DOHH2 (cell line): ENCODE data around the gene MICAL2.

Experiments
- H3F3A ChIP-seq: fragments of 200-600 bp; sonication (generic), shearing (Covaris generic); 2 replicates; pipeline ENCODE4 v1.6.0; 2016; ENCODE audit warnings: antibody characterized with exemption, mild to moderate bottlenecking; ENCODE audit not compliant: control insufficient read depth, insufficient read depth
- H3K27ac ChIP-seq: fragments of 200-600 bp; sonication (generic); 2 replicates; pipeline ENCODE4 v1.5.1; 2014; ENCODE audit warnings: low read depth, mild to moderate bottlenecking, low read length, moderate library complexity
- H3K27me3 ChIP-seq: fragments of 200-600 bp; sonication (generic); 2 replicates; pipeline ENCODE4 v1.6.1; 2014; ENCODE audit warnings: mild to moderate bottlenecking, low read length, mixed read lengths; ENCODE audit not compliant: control insufficient read depth
- H3K36me3 ChIP-seq: fragments of 200-600 bp; sonication (generic); 2 replicates; pipeline ENCODE4 v1.6.1; 2014; ENCODE audit warnings: mild to moderate bottlenecking, low read length, moderate library complexity, mixed read lengths; ENCODE audit not compliant: control insufficient read depth
- H3K4me1 ChIP-seq: fragments of 200-600 bp; sonication (generic); 2 replicates; pipeline ENCODE4 v1.6.1; 2014; ENCODE audit warnings: mild to moderate bottlenecking, low read length, mixed read lengths; ENCODE audit not compliant: control insufficient read depth
- H3K4me2 ChIP-seq: fragments of 200-600 bp; sonication (generic); 2 replicates; pipeline ENCODE4 v1.6.0; 2014; ENCODE audit warnings: mild to moderate bottlenecking, low read length, moderate library complexity
- H3K4me3 ChIP-seq: fragments of 200-600 bp; sonication (generic); 2 replicates; pipeline ENCODE4 v1.5.1; 2014; ENCODE audit warnings: mild to moderate bottlenecking, low read length, mixed read lengths
- H3K79me2 ChIP-seq: fragments of 200-600 bp; sonication (generic); 2 replicates; pipeline ENCODE4 v1.6.1; 2014; ENCODE audit warnings: mild to moderate bottlenecking, low read length, mixed read lengths; ENCODE audit not compliant: control insufficient read depth
- H3K9me2 ChIP-seq: fragments of 200-600 bp; sonication (generic); replicated peaks from 2 replicates; pipeline ENCODE4 v1.6.1; 2014; ENCODE audit warnings: mild to moderate bottlenecking, low read length, mixed read lengths; ENCODE audit not compliant: control insufficient read depth
- H3K9me3 ChIP-seq: fragments of 200-600 bp; sonication (generic); 2 replicates; pipeline ENCODE4 v1.6.1; 2014; ENCODE audit warnings: antibody characterized with exemption, low read length, mixed read lengths; ENCODE audit not compliant: control insufficient read depth, insufficient read depth
- H4K20me1 ChIP-seq: fragments of 200-600 bp; sonication (generic); 2 replicates; pipeline ENCODE4 v1.6.0; 2014; ENCODE audit warnings: low read depth, mild to moderate bottlenecking, antibody characterized with exemption, low read length, moderate library complexity; ENCODE audit not compliant: control insufficient read depth, insufficient read depth
- EZH2phosphoT487 ChIP-seq: fragments of 200-600 bp; sonication (generic); IDR thresholded peaks from 2 replicates; pipeline ENCODE4 v1.6.1; 2017; ENCODE audit warnings: borderline replicate concordance, mild to moderate bottlenecking, antibody characterized with exemption, low read length, moderate library complexity, mixed read lengths
- TF ChIP-seq, protein P1 (sequence below): fragments of 200-600 bp; sonication (generic); IDR thresholded peaks from one replicate; pipeline ENCODE4 v1.5.1; 2014; ENCODE audit warnings: antibody characterized with exemption, mild to moderate bottlenecking, low read depth, low read length; ENCODE audit not compliant: poor library complexity, severe bottlenecking

MICAL2 gene

DNA sequence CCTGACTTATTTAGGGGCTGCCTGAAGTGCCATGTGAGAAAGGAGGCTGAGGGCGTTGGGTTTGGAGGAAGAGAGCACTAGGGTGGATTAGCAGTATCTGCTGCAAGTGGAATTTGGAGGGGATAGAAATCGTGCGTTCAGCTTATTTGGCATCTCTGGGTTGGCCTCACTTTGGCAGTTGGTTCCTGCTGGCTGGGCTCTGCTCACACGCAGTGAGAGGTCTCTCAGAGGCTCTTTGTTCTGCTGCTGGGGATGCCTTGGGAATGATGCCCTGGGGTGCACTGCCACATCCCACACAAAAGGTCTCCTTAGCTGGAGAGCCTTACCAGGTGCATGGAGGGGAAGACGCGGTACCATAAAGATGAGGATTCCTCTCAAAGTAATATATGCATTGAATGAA, 17.7 kb upstream of the MICAL2 start:
- H3K9me2 ChIP-seq = no peaks in the 10 kb centered on the region
- H4K20me1 ChIP-seq = no peaks in the 10 kb centered on the region
- H3K9me3 ChIP-seq = no peaks in the 10 kb centered on the region
- no peak overlapping the region for H3K4me2 ChIP-seq
- no peaks in the 10 kb centered on the region for H3K27me3 ChIP-seq
- H3K4me3 ChIP-seq = no peak overlapping the region
- H3K36me3 ChIP-seq = no peaks in the 10 kb centered on the region
- no peak for TF ChIP-seq EZH2phosphoT487
- TF ChIP-seq, protein P1, sequence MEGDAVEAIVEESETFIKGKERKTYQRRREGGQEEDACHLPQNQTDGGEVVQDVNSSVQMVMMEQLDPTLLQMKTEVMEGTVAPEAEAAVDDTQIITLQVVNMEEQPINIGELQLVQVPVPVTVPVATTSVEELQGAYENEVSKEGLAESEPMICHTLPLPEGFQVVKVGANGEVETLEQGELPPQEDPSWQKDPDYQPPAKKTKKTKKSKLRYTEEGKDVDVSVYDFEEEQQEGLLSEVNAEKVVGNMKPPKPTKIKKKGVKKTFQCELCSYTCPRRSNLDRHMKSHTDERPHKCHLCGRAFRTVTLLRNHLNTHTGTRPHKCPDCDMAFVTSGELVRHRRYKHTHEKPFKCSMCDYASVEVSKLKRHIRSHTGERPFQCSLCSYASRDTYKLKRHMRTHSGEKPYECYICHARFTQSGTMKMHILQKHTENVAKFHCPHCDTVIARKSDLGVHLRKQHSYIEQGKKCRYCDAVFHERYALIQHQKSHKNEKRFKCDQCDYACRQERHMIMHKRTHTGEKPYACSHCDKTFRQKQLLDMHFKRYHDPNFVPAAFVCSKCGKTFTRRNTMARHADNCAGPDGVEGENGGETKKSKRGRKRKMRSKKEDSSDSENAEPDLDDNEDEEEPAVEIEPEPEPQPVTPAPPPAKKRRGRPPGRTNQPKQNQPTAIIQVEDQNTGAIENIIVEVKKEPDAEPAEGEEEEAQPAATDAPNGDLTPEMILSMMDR = no peak
- no peaks in the 10 kb centered on the region for H3F3A ChIP-seq
- peaks cover 4% of the 10 kb centered on the region; the same call in 1 of the 2 replicates for H3K4me1 ChIP-seq
- no peaks in the 10 kb centered on the region for H3K79me2 ChIP-seq
- no peak overlapping the region for H3K27ac ChIP-seq

DNA sequence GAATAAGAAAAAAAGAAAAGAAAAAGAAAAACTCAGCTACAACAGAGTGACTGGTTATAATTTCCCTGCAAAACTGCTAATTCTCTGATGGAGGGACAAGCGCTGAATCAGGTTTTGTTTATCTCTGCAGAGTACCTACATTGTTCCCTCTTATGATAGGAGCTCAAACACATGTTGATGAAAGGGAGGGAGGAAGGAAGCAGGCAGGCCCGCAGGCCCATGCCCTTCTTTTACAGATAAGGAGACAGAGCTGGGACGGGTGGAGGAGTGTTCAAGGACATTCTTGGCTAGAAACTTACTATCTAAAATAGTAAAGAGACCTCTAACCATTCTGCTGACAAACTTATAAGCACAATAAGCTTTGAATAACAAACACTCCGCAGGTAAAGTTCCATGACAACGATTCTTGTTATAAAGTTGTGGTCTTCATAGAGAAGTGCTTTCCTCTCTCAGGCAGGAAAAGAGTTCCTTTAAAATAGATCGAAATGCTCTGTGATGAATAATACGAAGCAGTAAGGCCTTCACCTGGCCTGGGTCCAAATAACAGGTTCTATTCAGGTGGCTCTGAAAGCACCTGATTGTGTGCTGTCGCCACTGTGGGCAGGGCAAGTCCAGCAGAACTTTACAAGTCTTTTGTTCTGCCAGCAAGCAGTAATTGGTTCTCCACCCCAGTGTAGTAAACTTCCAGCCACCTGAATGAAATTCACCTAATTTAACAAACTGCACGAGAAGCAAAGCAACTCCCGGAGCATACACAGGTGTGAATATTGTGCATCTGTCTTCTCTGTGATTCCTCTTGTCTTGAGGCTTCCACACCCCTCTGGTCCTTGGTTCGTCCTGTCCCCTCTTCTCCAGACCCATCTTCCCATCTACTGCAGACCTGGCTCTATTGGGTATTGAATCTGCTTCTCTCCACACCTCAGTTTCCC, 15.3 kb upstream of the MICAL2 start:
- Histone ChIP-seq H3K9me3 (no peaks in the 10 kb centered on the region), H3K27ac (no peak overlapping the region), H3K4me1 (peaks cover 2% of the 10 kb centered on the region; the same call in 1 of the 2 replicates), H3K36me3 (no peaks in the 10 kb centered on the region), H3K79me2 (no peaks in the 10 kb centered on the region), H3K9me2 (no peaks in the 10 kb centered on the region), H3F3A (no peaks in the 10 kb centered on the region), H3K27me3 (no peaks in the 10 kb centered on the region), H3K4me2 (no peak overlapping the region), H3K4me3 (no peak overlapping the region), H4K20me1 (no peaks in the 10 kb centered on the region)
- TF ChIP-seq, protein P1 = no peak
- no peak for TF ChIP-seq EZH2phosphoT487

DNA sequence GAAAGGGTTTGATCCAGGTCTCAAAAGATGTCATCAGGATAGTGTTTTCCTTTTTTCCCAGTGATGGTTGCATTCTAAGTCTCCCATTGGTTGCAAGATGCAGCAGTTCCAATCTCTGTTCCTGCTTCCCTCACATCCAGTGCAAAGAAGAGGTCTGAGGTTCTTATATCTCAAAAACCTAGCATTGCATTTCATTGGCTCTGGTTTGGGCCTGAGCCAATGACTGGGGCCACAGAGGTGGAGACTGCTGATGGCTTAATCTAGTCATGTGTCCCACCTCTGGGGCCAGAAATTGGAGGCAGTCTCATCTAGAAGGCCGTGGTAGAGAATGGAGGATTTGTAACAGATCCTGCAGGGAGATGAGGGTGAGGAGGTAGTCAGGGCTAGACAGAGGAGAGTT, 13.2 kb upstream of the MICAL2 start:
- H3K79me2 ChIP-seq = no peaks in the 10 kb centered on the region
- H4K20me1 ChIP-seq = no peaks in the 10 kb centered on the region
- H3K4me1 ChIP-seq = no peaks in the 10 kb centered on the region
- TF ChIP-seq, protein P1 = no peak
- no peak for TF ChIP-seq EZH2phosphoT487
- H3K27ac ChIP-seq = no peak overlapping the region
- no peaks in the 10 kb centered on the region for H3F3A ChIP-seq
- no peaks in the 10 kb centered on the region for H3K9me2 ChIP-seq
- H3K36me3 ChIP-seq = no peaks in the 10 kb centered on the region
- no peaks in the 10 kb centered on the region for H3K9me3 ChIP-seq
- no peak overlapping the region for H3K4me2 ChIP-seq
- no peak overlapping the region for H3K4me3 ChIP-seq
- H3K27me3 ChIP-seq = no peaks in the 10 kb centered on the region; the same call in 1 of the 2 replicates
